SK-N-SH treated with all-trans-retinoic acid at 6 μM for 48 hours (cell line): ENCODE results near the gene CLDN3.

Experiments
- CREB5 ChIP-seq: fragments of 250-450 bp; sonication (Bioruptor Pico); IDR thresholded peaks from 2 replicates; pipeline ENCODE4 v1.5.1; 2020; ENCODE audit warnings: low read depth, mild to moderate bottlenecking, moderate library complexity
- OSR1 ChIP-seq: fragments of 250-450 bp; sonication (Bioruptor Pico); IDR thresholded peaks from 2 replicates; pipeline ENCODE4 v1.8.0; 2022; ENCODE audit warnings: moderate library complexity, mild to moderate bottlenecking, inconsistent platforms
- ZFP30 ChIP-seq: fragments of 450-650 bp; formaldehyde crosslinking; IDR thresholded peaks from 2 replicates; pipeline ENCODE4 v1.5.0; 2022; ENCODE audit warnings: mild to moderate bottlenecking, moderate library complexity
- ZNF8 ChIP-seq: fragments of 450-650 bp; formaldehyde crosslinking; IDR thresholded peaks from 2 replicates; pipeline ENCODE4 v1.5.0; 2020; ENCODE audit warnings: mild to moderate bottlenecking, moderate library complexity

- no peak for TF ChIP-seq OSR1
- TF ChIP-seq CREB5 (CRISPR knock-in tag) = no peak
- 0 out of 2 replicates have a peak, but pooled peaks have one; percentile 58 for TF ChIP-seq ZNF8 (CRISPR knock-in tag)
- no peak for TF ChIP-seq ZFP30 (CRISPR knock-in tag)
Measured at GRCh38 chr7:73738612-73739386, 31.3 kb downstream of the CLDN3 start, which contains the start of gene ABHD11.
